ENCODE results near the gene VPS26B. TPM values are rescaled to one million over a fixed set of nuclear protein-coding genes. Genes with fewer than 3 reads are reported as not detected.

VPS26B gene
- total and polyA plus RNA-seq, 9 of the 15 experiments (the other 6 are each of a cell fraction or from before 2014, with no cell fraction given), result 3.5 to 43.3 (median 27.4) TPM

DNA sequence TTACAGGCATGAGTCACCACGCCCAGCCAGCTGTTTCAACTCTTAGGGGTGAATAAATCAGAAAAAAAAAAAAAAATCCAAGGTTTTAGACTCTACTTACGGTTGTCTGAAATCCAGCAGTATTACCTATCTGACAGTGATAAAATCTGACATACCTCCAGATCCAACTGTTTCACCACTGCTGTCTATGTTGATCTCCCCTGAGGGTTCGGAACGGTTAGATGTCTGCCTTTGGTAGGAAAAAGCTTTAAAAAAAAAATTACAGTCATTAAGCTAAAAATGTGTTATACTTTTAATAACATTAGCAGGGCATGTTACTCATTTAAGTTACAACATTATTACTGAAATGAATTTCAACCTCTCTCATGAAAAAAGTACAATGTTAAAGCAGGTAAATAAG, 21.8 kb upstream of the VPS26B start:
- Histone ChIP-seq H4K20me1 (replicated peaks; ENCODE audit: control insufficient read depth, insufficient read depth, low read length) (no peaks in the 10 kb centered on the region), H3K36me3 (ENCODE audit: control insufficient read depth, insufficient read depth, low read length) (peaks cover 95% of the 10 kb centered on the region), H3K4me3 (no peak overlapping the region), H3K27ac (ENCODE audit: extremely low read depth, low read depth, low read length) (no peak overlapping the region), H3K9me1 (ENCODE audit: control insufficient read depth, insufficient read depth, low read length) (no peaks in the 10 kb centered on the region), H3K4me2 (ENCODE audit: insufficient read depth, low read length) (no peak overlapping the region), H2AFZ (ENCODE audit: low read depth, low read length) (no peak overlapping the region), H3K9ac (ENCODE audit: insufficient read depth in 1 of 2, low read depth in 2 of 2, low read length in 2 of 2) (no peak overlapping the region), H3K9me3 (replicated peaks; ENCODE audit: control insufficient read depth, insufficient read depth, low read depth, low read length) (no peaks in the 10 kb centered on the region), H3K27me3 (ENCODE audit: control insufficient read depth in 2 of 2, insufficient read depth in 2 of 2, low read length in 2 of 2) (no peaks in the 10 kb centered on the region), H3K79me2 (ENCODE audit: control insufficient read depth, insufficient read depth, low read length) (no peaks in the 10 kb centered on the region; the same call in 2 of the 3 replicates), H3K4me1 (replicated peaks in 1 of 2; ENCODE audit: control insufficient read depth in 2 of 2, insufficient read depth in 2 of 2, low read length in 2 of 2) (no peaks in the 10 kb centered on the region)
- no peak for FAIRE-seq
- CTCF ChIA-PET (ENCODE audit: low intra/inter-chr PET ratio), result no interaction called here
- ATAC-seq, result no peak
- intact Hi-C loops (cut with micrococcal nuclease) (no loop called here), in situ Hi-C loops (cut with MboI) (no loop called here)
- no peak for TF ChIP-seq ZNF239 (CRISPR knock-in tag; IDR thresholded peaks at IDR 0.05)
- TF ChIP-seq HCFC1 (IDR thresholded peaks at IDR 0.05; ENCODE audit: low read depth, low read length), result no peak
- no peak for TF ChIP-seq KAT7 (CRISPR knock-in tag; IDR thresholded peaks at IDR 0.05; ENCODE audit: borderline replicate concordance)
- no peak for TF ChIP-seq SNIP1 (IDR thresholded peaks at IDR 0.05; ENCODE audit: low read depth)
- TF ChIP-seq KLF13 (tag; IDR thresholded peaks at IDR 0.05; ENCODE audit: borderline replicate concordance, low read depth), result no peak
- no peak for TF ChIP-seq TAL1 (IDR thresholded peaks at IDR 0.05)
- TF ChIP-seq TBP (optimal IDR thresholded peaks at IDR 0.05; ENCODE audit: low read depth, low read length), result no peak
- TF ChIP-seq CREBBP (IDR thresholded peaks at IDR 0.05; ENCODE audit: low read depth, low read length), result no peak
- no peak for TF ChIP-seq FOXA3 (CRISPR knock-in tag; conservative IDR thresholded peaks at IDR 0.05 in 1 of 2, IDR thresholded peaks at IDR 0.05 in 1 of 2)
- no peak for TF ChIP-seq SLC30A9 (CRISPR knock-in tag; IDR thresholded peaks at IDR 0.05)
- TF ChIP-seq MIER1 (IDR thresholded peaks at IDR 0.05; ENCODE audit: low read depth), result no peak
- no peak for TF ChIP-seq HLTF (IDR thresholded peaks at IDR 0.05)
- TF ChIP-seq, protein P1, sequence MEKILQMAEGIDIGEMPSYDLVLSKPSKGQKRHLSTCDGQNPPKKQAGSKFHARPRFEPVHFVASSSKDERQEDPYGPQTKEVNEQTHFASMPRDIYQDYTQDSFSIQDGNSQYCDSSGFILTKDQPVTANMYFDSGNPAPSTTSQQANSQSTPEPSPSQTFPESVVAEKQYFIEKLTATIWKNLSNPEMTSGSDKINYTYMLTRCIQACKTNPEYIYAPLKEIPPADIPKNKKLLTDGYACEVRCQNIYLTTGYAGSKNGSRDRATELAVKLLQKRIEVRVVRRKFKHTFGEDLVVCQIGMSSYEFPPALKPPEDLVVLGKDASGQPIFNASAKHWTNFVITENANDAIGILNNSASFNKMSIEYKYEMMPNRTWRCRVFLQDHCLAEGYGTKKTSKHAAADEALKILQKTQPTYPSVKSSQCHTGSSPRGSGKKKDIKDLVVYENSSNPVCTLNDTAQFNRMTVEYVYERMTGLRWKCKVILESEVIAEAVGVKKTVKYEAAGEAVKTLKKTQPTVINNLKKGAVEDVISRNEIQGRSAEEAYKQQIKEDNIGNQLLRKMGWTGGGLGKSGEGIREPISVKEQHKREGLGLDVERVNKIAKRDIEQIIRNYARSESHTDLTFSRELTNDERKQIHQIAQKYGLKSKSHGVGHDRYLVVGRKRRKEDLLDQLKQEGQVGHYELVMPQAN (IDR thresholded peaks at IDR 0.05; ENCODE audit: borderline replicate concordance), result no peak
- no peak for TF ChIP-seq RHOXF2B (CRISPR knock-in tag; conservative IDR thresholded peaks at IDR 0.05)
- TF ChIP-seq TCF7 (IDR thresholded peaks at IDR 0.05; ENCODE audit: borderline replicate concordance), result no peak
- TF ChIP-seq, protein P2, sequence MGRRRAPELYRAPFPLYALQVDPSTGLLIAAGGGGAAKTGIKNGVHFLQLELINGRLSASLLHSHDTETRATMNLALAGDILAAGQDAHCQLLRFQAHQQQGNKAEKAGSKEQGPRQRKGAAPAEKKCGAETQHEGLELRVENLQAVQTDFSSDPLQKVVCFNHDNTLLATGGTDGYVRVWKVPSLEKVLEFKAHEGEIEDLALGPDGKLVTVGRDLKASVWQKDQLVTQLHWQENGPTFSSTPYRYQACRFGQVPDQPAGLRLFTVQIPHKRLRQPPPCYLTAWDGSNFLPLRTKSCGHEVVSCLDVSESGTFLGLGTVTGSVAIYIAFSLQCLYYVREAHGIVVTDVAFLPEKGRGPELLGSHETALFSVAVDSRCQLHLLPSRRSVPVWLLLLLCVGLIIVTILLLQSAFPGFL (CRISPR knock-in tag; IDR thresholded peaks at IDR 0.05), result no peak
- no peak for TF ChIP-seq NFXL1 (CRISPR knock-in tag; IDR thresholded peaks at IDR 0.05)
- BruUV-seq (replicated peaks), result no TSS peak
- 100% methylated on average over 3 of the region's 4 CpGs for WGBS (ENCODE audit: insufficient coverage, low coverage, missing lambda C conversion rate)
- DNase-seq (ENCODE audit: extremely low read depth in 1 of 4, low spot score in 3 of 4), result no peak
- POLR2A ChIA-PET, result no interaction called here

Data from K562 (cell line).